Measurements from ENCODE around the gene CFAP100.

Gene CFAP100

DNA sequence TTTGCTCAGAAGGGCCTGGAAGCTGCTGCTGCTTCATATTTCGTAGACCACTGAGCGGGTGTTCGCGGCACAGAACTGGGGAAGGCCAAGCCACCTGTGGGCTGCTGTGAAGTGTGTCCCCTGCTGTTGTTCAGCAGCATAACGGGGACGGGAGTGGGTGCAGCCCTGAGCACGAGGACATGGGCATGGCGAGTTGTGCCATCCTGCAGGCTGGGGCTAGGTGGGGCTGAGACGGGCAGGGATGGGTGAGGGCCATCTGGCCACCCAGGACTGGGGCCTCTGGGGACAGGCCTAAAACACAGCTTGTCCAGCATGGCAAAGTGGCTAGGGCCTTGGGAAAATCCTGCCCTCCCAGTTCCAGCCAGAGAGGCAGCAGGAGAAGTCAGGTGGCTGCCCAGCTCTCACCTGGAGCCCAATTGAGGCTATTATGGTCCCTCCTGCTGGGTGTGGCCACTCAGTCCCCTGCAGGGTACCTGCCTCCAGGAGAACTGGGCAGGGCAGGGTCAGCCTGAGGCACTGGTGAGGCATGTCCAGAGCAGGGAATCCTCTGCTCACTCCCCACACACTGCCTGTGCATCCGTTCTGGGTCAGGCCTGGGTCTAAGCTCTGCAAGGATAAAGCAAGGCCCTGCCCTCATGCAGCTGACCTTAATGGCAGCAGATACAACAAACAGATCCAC is 29.5 kb downstream of the CFAP100 start:
- DNase-seq: no peak

DNA sequence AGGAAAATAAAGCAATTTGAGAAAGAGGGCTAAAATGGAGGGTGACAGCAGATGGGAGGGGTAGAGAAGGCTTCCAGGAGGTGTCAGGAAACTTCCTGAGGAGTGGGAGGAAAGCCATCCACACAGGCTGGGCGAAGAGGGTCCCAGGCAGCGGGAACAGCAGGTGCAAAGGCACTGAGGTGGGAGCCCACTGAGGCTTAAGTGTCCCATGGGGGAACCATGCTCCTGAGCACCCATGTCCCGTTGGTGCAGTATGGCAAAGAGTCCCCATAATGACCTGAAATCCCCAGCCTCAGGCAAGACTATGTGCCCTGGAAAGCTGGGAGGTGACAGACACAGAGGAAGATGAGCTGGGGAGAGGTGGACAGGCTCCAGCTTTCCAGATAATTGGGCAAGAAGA is 30.0 kb downstream of the CFAP100 start:
- no peak for DNase-seq

DNA sequence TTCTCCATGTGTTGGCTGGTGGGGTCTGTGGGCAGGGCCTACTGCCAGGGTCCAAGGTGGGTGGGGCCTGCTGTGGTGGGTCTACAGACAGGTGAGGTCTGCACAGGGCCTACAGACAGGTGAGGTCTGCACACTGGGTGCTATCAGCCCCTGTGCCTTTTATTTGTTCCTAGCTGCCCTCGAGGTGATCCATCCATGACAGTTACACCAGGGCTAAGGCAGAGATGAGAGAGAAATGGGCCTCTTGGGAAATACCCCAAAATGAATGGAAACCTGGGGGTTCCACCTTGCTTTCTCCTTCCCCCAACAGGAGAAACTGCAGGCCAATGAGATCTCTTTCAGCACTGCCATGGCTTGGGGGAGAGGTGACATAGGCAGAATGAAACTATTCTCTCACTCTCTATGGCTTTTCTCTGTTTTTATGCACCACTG is 36.4 kb downstream of the CFAP100 start:
- no peak for DNase-seq

DNA sequence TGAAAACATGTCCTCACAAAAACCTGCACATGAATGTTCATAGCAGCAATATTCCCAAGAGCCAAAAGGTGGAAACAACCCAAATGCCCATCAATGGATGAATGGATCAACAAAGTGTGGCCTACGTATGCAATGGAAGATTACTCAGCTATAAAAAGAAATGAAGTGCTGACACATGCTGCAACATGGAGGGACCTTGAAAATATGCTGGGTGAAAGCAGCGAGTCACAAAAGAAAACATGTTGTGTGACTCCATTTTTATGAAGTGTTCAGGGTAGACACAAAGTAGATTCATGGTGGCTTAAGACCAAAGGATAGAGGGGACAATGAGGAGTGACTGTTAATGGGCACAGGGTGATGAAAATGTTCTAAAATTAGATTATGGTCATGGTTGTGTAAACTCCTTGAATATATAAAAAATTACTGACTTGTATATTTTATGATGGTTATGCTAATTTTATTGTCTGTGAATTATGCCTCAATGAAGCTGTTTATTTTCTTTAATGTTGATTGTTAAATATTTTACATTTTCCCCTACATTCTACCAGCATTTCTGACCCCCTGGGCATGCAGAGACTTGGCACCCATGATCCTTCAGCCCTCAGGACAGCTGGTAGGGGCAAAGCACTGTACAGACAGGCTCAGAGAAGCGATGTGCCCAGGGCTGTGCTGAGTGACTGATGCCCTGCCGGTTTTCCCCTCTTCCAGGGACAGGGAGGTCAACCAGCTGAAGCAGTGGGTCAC is 37.8 kb downstream of the CFAP100 start:
- no peak for DNase-seq

DNA sequence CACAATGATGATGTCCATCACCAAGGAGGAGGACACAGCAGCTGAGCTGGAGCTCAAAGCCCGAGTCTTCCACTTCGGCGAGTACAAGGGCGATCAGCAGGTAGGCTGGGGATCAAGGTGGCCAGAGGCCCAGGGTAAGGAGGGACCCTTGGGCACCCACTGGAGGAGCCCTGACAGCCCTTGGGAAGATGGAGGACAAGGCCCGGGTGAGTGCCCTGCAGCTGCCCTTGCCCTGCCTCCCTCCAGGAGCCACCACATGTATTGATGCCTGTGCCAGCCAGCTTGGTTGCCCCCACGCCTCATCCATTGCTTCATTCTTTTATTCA is 38.4 kb downstream of the CFAP100 start:
- no peak for DNase-seq

DNA sequence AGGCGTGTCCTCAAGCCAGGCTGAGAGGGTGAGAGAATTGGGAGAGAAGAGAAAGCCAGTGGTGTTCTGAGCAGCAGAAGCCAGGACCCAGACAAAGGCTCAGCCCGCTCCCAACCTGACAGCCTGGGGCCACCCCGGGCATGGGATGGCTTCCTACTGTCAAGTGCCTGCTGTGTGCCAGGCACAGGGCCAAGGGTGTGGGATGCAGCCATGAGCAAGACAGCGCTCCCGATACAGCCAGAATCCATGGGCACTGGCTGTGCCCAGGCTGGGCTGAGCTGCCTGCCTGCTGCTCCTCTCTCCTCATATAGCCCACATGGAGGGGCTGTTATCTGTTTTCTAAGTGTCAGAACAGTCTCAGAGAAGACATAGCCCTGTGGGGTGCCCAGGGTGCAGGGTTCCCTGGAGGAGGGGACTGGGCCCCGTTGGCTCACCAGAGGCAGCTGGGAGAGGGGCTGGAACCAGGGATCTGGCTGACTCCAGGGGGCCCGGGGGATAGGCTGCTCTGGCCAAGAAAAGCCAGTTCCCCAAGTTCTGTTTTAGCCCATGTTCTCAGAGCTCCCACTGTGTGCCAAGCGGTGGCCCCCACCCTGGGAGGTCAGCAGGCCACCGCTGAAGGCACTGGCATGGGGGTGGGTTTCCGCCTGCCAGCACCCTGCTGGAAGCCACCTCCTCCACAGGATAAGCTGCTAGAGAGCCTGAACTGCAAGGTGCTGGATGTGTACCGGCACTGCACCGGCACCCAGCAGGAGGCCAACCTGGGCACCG is 39.0 kb downstream of the CFAP100 start:
- DNase-seq: no peak

DNA sequence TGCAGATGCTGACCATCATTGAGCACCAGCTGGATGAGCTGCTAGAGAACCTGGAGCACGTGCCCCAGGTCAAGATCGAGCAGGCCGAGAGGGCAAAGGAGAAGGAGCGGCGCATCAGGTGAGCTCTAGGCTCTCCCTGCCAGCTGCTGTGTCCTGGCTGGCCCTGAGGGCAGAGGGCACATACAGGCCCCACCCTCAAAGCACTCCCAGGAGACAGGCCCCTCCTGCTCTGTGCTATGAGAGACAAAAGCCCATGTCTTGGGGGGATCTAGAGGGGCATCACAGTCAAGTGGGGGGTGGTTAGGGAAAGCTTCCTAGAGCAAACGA is 39.5 kb downstream of the CFAP100 start:
- no peak for DNase-seq

DNA sequence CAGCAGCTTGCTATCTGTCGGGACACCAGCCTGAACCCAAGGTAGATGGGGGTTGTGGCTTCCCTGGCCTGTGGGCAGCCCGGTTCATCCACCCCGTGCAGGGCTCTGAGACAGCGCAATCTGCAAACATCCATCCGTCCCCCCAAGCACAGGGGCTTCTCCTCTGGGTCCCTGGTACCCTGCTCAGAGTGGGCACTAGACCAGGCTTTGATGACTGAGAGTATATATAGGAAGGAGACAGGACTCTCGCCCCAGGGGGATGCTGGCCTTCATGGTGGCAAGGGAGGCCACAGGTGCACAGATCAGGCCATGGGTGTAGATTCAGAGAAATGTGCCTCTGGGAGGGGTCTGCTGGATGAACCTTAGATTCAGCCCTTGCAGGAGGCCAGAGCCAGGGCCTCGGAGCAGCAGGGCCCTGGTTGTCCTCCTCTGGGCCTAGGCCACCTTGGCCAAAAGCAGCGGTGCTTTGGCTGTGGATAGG is 40.3 kb downstream of the CFAP100 start:
- DNase-seq: no peak

DNA sequence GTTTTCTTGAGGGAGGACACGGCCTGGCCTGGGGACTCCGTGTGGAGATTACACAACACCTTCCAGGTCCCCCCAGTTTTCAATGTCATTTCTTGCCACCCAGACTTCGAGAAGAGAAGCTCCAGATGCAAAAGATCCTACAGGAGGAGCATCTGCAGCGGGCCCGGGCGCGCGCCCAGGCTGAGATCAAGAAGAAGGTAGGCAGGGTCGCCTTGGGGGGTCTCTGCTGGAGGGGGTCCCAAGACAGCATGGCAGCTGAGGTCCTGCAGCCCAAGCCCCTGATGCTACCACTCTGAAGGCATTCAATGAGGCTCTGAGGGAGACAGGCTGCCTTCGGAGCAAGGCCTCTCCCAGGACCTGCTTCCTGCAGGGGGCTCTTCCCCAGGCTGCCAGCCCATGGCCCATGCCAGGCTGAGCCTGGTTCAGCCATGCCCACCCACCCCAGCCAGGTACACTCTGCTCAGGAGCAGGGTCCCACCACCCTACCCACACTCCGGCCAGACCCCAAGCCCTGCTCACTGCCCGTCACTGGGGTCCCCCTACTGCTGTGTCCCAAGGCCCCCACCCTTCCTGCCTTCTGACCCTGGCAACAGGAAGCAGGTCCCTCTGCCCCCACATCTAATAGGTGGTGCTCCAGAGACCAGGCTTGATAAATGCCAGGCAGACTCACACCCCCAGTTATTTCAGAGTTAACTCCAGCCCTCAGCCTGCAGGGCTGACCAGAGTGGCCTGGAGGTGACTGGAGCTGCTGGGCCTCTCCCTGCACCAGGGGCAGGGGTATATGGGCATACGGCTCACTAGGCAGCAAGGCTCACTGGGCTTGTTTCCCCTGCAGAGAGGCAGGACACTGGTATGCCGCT is 41.0 kb downstream of the CFAP100 start:
- DNase-seq: no peak

DNA sequence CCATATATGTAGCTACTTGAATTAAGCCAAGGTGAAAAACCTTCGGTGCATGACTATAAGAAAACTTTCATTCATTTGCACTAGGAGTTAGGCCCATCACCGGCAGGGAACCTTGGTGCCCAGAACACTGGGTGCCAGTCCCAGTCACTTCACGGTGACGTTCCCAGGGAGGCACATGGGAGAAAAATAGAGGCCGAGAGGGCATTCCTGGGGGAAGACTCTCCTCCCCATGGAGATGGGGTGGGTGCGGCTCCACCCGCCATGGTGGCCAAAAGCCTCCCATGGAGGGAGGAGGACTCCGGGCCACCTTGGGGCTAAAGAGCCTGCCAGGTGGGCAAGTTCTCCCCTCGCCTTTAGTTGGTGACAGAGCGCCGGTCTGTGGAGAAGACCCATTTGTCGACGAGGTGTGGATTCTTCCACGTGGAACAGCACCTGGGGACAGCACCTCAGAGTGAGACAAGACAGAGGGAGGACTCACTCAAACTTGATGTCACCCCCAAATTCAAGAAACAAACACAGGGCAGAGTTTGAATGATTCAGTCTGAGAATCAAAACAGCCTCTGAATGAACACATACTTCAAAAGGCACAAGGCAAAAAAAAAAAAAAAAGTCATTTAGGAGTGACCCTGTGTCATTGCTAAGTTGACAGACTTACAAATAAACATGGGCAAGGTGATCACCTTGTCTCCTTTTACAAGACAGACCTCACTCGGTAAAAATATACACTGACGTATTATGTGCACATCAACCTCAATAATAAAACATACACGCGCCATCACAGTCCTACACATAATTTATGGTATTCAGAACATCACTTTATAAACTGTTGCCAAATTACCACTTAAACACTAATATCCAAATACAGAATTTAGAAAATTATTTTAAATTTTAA is 42.4 kb downstream of the CFAP100 start:
- DNase-seq: no peak

DNA sequence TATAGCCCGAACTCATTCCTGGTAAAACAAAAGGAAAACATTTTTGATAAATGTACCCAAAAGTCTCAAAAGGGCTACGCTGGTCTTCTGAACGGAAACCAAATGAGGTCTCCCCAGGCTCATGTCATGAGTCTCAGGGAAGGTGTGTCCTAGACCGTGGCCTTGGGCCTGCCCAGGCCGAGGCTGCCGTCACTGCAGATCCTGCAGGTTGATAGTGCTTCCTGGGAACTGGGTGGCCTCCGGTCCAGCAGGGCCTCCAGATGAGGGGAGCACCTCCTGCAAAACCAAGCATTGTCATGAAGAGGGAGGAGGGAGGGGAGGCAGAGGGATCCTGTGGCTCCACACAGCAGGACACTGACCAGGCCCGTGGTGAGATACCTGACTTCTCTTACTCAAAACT is 43.5 kb downstream of the CFAP100 start:
- DNase-seq: no peak

DNA sequence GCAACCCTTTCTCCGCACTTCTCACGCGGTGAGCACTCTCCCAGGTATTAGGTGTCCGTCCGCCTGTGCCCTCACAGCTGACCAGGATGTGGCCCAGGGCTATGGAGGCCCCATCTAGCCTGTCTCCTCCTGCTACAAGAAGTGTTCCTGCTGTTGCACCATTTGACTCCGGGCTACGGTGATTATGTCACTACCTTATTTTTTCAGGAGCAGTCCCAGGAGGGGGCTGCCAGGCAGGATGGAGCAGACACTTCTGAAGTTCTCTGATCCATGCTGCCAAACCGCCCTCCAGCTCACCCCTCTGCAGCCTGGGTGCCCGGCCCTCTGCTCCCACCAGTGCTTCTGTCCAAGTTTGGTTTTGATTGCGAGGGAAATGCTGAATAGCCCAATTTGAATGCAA is 44.0 kb downstream of the CFAP100 start:
- no peak for DNase-seq

DNA sequence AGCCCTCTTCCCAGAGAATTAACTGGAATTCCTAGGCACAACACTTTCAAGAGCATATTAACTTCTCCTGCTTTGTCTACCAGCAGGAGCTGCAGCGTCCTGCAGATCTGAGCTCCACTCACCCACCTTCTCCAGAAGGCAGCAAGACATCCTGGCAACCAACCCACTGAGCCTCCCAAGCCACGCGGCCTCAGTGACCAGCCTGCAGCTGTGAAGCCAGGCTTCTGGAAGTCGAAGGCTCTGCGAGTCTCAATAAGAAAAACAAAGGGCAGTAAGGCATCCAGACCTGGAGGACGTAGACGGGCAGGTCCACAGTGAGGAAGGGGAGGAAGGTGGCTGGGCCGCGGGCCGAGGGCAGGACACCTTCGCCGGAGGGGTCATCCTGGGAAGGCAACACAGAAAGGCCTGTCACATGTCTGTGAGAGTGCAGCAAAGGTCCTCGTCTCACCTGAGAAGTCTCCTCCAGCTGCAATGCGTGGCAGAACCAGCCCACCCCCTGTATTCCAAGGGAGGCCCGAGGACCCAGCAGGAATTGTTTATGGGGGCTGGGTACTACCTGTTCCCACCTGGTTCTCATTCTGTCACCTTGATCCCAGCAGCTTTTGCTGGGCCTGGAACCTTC is 44.7 kb downstream of the CFAP100 start:
- DNase-seq: no peak

DNA sequence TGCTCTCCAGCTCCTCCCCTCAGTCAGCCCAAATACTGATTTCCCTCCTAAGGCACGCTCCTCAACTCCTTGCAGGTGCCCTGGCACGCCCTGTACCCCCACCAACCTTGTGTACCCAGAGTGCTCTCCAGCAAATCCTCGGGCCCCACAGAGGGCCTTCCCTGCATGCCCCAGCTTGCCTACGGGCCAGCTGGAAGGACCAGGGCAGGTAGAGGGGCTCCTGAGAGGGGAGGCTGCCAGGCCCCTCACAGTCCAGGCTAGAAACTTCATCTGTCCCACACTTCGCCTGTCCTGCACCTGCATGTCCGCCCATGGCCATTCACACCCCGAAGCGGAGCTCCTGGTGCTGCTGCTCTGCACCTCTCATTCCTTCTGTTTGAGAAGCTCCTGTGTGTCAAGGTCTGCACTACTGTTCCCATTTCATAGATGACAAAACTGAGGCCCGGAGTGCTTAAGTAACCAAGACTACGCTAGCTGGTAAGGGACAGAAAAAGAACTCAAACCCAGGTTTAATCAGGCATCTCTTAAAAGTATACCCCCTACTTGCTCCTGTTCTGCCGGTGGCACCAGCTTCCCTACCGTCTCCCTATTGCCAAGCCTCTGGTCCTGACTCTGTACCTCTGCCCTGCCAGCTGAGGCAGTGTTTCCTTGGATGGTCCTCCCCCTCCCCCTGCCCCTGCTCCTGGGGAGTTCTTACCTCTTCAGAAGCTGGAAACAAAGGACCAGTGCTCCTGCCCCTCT is 45.4 kb downstream of the CFAP100 start:
- DNase-seq: no peak

DNA sequence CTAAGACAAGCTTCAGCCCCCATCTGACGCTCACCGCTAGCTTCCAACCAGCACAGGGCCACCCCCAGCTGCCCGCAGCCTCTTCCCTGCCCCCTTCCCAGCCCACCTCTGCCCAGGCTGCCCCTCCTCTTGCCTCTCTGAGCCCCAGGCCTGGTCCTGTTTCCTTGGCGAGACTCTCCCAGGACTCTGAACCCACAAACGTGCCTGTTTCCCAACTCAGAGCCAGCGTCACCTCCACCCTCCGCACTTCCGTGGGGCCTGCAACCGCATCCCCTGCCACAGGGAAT is 45.9 kb downstream of the CFAP100 start:
- DNase-seq: no peak

DNA sequence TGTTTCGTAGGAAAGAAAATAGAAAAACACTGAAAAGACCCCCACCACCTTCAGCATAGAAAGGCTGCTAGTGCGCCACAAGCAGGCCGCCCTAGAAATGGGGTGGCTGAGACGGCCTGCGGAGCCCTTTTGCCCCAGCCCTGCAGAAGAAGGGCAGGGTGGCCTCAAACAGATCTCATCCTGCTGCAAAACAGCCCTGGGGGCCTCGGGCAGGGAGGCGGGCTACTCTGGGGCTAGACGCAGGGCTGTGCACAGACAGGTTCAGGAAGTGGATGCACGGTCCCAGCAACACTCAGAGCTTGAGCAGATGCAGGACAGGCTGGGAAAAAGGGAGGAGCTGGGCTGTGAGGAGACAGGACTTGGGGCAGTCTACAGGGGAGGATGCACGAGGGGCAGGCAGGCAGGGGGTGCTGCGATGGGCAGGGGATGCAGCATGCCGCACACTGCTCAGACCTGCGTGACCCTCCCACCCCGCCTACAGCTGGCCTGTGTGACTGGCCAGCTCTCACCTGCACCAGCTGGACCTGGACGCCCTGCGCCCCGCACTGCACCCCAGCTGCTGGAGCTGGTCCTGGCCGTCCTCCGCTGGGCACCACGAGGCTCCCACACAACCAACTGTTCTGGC is 46.7 kb downstream of the CFAP100 start:
- DNase-seq: no peak

DNA sequence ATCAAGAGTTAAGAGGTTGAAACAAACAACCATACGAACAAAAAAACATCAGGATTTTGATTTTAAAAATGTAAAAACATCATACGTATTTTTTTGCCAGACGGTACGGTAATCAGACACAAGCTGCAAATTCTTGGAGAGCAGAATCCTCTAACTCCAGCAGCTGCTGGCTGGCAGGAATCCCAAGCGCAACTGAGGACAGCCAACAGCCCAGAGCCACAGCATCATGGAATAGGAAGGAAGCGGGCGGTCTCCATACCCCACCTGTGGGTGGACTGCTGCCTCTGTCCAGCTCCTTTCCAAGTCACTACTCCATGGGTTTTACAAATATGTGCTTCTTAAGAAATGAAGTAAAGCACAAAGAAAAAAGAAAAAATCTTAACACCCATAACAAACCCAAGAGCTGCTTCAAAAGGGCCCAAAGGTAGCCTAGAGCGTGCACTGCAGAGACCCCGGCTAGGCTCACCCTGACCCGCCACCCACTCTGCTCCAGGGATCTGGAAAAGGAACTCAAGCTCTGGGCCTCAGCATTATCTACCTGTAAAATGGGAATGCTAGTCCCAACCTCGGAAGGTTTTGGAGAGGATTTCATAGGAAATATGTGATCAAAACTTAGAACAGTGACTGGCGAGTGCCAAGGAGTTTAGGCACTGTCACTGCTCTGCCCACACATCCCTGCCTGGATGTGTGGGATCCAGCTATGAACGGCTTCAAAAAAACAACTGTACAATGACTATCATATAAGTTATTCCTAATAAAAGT is 47.6 kb downstream of the CFAP100 start:
- no peak for DNase-seq

DNA sequence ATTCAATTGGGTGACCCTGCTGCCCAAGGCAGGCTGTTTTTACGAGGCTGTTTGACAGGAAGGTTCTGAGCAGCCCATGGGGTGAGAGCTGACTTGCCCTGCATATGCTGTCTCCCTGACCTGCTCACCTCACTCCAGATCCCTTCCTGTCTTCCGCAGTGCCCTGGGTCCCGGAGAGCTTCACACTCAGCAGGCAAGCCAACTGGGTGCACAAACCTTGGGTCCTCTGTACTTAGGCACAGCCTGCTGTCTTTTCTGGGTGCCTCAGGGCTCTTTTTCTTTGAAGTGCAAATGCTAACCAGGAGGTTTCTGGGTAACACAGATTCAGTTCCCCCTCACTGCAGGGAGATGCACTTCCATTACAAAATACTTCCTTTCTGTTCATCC is 48.1 kb downstream of the CFAP100 start:
- DNase-seq: no peak

DNA sequence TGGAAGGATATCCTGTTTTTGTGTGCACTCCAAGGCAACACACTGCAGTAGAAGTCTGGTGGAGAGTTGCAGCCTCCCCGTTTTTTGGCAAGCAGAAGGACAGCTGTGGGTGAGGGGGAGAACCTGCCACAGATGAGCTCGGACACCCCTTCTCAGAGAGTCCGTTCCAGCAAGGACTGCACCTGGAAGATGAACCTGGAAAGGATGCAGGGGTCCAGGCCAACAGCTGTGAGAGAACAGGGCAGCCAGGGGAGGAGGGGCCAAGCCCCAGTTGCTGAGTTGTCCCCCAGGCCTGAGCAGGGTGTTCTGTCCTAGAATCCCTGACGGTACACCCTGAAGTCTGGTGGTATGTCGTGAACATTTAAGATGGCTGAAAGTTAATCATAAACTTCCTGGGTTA is 50.8 kb downstream of the CFAP100 start:
- no peak for DNase-seq

DNA sequence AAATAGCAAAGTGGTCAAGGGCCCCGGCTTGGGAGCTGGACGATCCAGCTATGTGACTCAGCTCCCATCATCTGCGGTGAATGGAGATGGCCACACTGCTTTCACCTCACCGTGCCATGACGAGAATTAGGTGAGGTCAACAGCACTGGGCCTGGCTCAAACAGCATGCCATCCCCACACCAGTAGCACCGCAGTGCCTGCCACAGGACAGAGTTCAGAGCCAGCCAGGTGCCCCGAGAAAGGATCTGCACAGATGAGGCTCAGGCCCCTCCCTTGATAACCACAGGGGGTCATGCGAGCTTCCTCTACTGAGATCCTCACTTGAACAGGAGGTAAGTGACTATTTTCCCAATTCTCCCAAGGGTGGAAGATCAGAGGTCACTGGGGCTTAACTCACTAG is 51.6 kb downstream of the CFAP100 start:
- DNase-seq: no peak

Data from bone marrow (tissue), 2 donors.